Stimulated activated CD8-positive, alpha-beta memory T cell treated with anti-CD3 and anti-CD28 coated beads, Interleukin-15, amount 100 ng/mL, for 1 hour (primary cell): ENCODE results near the gene MLH3.
A peak's percentile ranks its signal among the peaks of the same experiment; 100 is the strongest.
"Not testable (repeated sequence)": the region's sequence is repeated elsewhere in the genome, so short reads cannot be mapped to it uniquely, and the experiment has no call there.

Source experiments
- DNase-seq: peaks from one replicate; pipeline ENCODE4 v3.0.0-alpha.2; 2020; ENCODE audit warnings: low read depth

The MLH3 gene

GRCh38 chr14:75025876-75026275, 25.4 kb downstream of the MLH3 start:
- DNase-seq: no peak

- DNase-seq: no peak
Observed at GRCh38 chr14:75025082-75025481, 26.2 kb downstream of the MLH3 start.

- no peak for DNase-seq
Observed at GRCh38 chr14:75023108-75023507, 28.2 kb downstream of the MLH3 start.

GRCh38 chr14:75022655-75023054, 28.6 kb downstream of the MLH3 start:
- DNase-seq: no peak

- DNase-seq: no peak
Observed at GRCh38 chr14:75018694-75019093, 32.6 kb downstream of the MLH3 start.

DNA sequence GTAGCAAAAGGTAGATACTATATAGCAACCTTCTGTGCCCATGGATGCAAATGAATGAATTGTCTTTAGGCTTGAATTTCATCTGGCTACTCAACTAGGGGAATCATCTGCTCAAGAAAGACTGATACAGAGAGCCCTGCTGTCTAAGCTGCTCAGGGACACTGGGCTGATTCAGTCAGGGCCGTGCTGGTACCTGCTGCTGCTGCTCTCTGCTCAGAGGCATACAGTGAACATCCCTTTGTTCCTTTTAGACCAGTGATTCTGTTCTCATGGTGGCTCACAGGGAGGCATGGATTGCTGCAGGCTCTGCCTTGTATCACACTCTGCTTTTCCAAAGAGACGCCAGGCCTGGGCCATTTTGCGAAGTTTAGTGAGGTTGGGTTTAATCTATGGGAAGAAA, 34.5 kb downstream of the MLH3 start:
- DNase-seq: no peak

DNA sequence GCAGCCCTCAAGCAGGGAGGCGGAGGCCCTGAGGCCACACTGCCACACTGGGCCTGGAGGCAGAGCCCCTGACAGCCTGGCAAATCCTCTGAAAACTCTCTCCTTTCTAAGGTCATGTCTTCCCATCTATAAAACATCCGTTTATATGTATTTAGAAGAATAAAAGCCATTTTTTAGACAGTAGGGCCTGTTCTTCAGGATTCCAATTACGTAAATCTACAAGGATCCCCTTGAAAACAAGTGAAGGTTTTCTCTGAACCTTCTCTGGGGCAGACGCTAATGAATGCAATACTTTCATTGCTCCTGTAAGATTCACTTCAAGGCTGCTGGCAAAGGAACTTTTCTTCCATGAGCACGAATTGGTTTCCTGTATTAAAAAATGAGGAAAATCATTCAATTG, 35.8 kb downstream of the MLH3 start:
- no peak for DNase-seq

GRCh38 chr14:75013290-75013689, 38.0 kb downstream of the MLH3 start:
- no peak for DNase-seq

DNA sequence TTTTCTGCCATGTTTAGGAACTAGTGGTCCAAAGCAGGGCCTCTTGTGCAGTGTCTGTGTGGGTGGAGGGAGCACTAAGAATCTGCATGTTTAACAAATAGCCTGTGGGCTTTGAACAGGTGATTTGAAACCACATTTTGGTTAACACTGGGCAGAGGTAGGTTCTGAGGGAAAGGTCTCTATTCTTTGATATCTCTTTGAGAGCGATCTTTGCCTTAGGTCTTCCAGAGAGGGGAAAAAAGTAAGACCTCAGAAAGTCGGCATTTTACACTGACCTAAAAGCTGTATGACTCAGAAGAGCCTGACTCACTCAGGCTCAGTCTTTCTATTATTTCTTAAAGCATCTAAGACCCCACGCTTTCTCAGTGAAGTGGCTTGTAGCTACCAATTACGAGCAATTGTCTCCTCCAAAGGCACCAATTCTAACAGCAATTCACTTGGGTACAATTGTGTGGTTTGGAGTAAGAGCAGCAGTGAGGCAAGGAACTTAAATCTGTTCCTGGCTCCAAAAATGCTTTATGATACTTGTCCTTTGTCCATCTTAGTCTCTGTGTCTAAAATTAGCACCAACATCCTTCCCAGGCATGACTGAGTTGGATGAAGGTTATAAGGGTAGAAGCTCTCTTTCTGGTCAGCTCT, 39.8 kb downstream of the MLH3 start:
- no peak for DNase-seq

GRCh38 chr14:75010472-75011093, 40.7 kb downstream of the MLH3 start:
- no peak for DNase-seq

DNA sequence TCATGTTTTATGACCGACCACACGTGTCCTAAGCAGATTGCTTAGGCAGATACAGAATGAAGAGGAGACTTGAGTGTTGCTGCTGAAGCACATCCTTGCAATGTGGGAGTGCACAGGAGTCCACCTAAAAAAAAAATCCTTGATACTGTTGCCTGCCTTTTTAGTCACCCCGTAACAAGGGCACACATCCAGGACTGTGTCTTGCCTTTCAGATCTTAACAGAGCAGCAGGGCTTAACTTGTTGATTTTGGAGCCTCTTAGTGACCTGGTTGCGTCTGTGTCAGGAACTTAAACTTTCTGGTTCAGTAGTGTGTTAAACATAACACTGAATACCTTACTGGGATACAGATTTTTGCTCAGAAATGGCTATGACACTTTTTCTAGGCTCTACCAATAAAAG, 42.1 kb downstream of the MLH3 start:
- no peak for DNase-seq

- no peak for DNase-seq
Observed at GRCh38 chr14:75005357-75005756, 45.9 kb downstream of the MLH3 start.

- no peak for DNase-seq
Observed at GRCh38 chr14:75003250-75004027, 47.8 kb downstream of the MLH3 start.

- DNase-seq: peak; percentile 98
Observed at GRCh38 chr14:75002392-75003249, 48.6 kb downstream of the MLH3 start, which contains the start of gene EIF2B2. Gene EIF2B2 (plus strand): TSS chr14:75002921. CDS start chr14:75002991, 70 bp downstream.

- DNase-seq: no peak
Observed at GRCh38 chr14:75001899-75002298, 49.4 kb downstream of the MLH3 start.

DNA sequence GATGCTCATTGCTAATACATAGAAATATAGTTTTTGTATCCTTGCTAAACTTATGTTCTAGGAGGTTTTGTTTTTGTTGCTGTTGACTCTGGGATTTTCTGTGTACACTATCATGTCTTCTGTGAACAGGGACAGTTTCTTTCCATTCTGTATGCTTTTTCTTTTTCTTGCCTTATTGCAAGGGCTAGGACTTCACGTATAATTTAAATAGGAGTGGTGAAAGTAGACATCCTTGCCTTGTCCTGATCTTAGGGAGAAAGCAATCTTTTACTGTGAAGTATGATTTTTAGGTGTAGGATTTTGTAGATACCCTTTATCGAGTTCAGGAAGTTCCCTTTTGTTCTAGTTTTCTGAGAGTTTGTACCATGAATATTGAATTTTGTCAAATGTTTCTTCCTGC, 50.0 kb downstream of the MLH3 start:
- no peak for DNase-seq

DNA sequence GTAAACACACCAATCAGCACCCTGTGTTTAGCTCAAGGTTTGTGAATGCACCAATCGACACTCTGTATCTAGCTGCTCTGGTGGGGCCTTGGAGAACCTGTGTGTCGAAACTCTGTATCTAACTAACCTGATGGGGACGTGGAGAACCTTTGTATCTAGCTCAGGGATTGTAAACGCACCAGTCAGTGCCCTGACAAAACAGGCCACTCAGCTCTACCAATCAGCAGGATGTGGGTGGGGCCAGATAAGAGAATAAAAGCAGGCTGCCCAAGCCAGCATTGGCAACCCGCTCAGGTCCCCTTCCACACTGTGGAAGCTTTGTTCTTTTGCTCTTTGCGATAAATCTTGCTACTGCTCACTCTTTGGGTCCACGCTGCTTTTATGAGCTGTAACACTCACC, 55.5 kb downstream of the MLH3 start:
- not testable (repeated sequence) for DNase-seq

DNA sequence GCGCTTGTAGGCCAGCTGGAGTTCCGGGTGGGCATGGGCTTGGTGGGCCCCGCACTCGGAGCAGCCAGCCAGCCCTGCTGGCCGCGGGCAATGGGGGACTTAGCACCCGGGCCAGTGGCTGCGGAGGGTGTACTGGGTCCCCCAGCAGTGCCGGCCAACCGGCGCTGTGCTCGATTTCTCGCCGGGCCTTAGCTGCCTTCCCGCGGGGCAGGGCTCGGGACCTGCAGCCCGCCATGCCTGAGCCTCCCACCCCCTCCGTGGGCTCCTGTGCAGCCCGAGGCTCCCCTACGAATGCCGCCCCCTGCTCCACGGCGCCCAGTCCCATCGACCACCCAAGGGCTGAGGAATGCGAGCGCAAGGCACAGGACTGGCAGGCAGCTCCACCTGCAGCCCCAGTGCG, 57.1 kb downstream of the MLH3 start:
- DNase-seq: not testable (repeated sequence)

DNA sequence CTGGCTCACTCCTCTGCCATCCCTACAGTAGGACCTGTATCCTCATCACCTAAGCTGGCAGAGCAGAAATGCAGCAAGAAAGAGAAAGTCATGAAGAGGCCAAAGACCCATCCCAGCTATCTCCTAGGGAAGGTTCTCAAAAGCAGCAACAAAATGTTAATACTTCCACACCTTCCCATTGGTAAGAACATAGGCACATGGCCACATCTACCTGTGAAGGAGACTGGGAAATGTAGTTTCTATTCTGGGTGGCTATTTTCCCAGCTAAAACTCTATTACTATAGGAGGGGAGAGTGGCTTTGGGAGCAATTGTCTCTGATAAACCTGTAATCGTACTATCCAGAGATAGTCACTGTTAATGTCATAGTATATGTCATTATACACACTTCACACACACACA, 62.3 kb downstream of the MLH3 start:
- no peak for DNase-seq

DNA sequence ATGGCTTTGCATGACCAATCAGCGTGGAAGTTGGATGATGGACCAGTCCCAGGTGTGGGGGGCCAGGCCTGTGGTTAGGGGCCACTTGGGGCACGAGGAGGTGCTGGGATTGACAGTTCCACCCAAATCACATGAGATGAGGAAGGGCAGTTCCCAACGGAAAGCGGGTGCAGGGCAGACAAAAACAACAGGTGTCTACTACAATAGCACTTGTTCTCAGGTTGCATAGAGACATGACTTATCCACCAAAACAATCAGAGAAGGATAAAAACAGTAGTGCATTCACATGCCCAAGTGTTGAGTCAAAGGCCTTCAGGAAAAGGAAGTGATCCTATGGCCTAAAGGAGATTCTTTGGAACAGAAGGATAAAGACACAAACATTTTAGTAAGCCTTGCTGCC, 63.1 kb downstream of the MLH3 start:
- no peak for DNase-seq

GRCh38 chr14:74985806-74986205, 65.5 kb downstream of the MLH3 start:
- DNase-seq: no peak

DNA sequence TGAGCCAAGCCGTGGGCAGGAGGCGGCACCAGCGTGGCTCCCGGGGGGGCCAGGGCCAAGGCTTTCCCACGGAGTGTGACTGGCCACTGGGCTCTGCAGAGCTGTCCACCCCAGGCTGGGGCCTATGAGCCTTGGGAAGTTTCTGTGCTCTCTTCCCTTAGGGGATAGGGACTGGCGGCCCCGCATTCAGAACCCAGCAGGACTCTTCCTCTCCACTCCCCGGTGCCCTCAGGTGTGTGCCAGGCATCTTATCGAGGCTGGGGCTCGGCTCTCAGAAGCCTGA, 66.3 kb downstream of the MLH3 start:
- no peak for DNase-seq
